Upper lobe of left lung (tissue), 4 donors: Measurements from ENCODE around the gene DAPL1.

ENCODE experiments used
- CTCF ChIP-seq, 6 experiments: fragments of 450-650 bp in 4 of 6; fragments of 200-600 bp in 2 of 6; sonication (generic) in 2 of 6; IDR thresholded peaks; one replicate each; pipeline ENCODE4 v1.5.1; 2016 to 2019; ENCODE audit warnings: antibody characterized with exemption in 6 of 6
- POLR2A ChIP-seq, 4 donors: fragments of 450-650 bp; IDR thresholded peaks; one replicate each; pipeline ENCODE4 v1.5.1; 2016 to 2017; ENCODE audit warnings: antibody characterized with exemption in 4 of 4, mild to moderate bottlenecking in 2 of 4
- POLR2AphosphoS5 ChIP-seq, 2 donors: sonication (generic); formaldehyde crosslinking; IDR thresholded peaks; one replicate each; pipeline ENCODE4 v1.5.1; 2017; ENCODE audit warnings: antibody characterized with exemption in 2 of 2

GRCh38 chr2:158805255-158805654, 10.1 kb downstream of the DAPL1 start:
- TF ChIP-seq CTCF (IDR thresholded peaks at IDR 0.05) (no peak), POLR2A (IDR thresholded peaks at IDR 0.05) (no peak), POLR2AphosphoS5 (IDR thresholded peaks at IDR 0.05) (no peak)
